HG03565 (cell line): ENCODE results near the gene GGA1.

ENCODE experiments used
- ATAC-seq: cut with Tn5 transposase; IDR thresholded peaks from one replicate; pipeline ENCODE4 v1.9.1; 2021; ENCODE audit warnings: mild to moderate bottlenecking, moderate library complexity; ENCODE audit not compliant: unreplicated experiment

GGA1 gene

GRCh38 chr22:37608477-37609239 lies at the start of gene GGA1:
Gene GGA1, plus strand, starts transcription at chr22:37608834. Its CDS starts 27 bp downstream, at chr22:37608861.
- peak; percentile 61 for ATAC-seq

GRCh38 chr22:37559521-37559900 lies 49.1 kb upstream of the GGA1 start:
- ATAC-seq, result no peak

GRCh38 chr22:37559901-37560607 lies 48.6 kb upstream of the GGA1 start, which contains the start of gene CDC42EP1:
Gene CDC42EP1, plus strand, starts transcription at chr22:37560480. Its CDS starts 5,870 bp downstream, at chr22:37566350.
- ATAC-seq, result no peak

GRCh38 chr22:37560608-37561211 lies 47.9 kb upstream of the GGA1 start:
- ATAC-seq, result no peak

- ATAC-seq, result no peak
Measured at GRCh38 chr22:37561212-37562048, 47.2 kb upstream of the GGA1 start.

GRCh38 chr22:37562049-37562875 lies 46.4 kb upstream of the GGA1 start:
- no peak for ATAC-seq

GRCh38 chr22:37563153-37564081 lies 45.2 kb upstream of the GGA1 start:
- no peak for ATAC-seq

DNA sequence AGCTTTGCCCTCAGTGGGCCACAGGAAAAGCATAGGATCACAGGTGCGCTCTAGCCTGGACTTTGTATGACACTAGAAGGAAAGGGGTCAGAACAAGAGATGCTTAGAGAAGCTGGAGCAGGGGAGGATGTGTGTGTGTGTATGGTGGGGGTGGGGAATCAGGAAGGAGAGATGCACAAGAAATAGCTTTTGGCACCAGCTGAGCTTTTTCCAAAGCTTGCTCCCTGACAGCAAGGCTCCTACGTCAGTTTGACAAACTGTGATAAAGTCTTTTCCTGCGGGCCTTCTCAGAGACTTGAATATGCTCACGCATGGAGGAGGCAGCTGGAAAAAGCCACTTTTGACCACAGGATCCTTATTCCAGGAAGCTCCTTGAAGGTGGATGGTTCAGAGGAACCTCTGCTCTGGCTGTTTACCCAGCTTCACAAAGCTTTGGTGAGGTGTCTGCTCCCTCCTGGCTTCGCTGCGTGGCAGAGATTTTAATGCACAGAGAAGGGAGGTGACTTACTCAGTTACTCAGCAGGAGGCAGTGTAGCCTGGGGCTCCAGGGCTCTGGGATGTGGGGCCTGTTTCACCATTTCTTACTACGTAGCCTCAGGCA lies 44.4 kb upstream of the GGA1 start:
- no peak for ATAC-seq

DNA sequence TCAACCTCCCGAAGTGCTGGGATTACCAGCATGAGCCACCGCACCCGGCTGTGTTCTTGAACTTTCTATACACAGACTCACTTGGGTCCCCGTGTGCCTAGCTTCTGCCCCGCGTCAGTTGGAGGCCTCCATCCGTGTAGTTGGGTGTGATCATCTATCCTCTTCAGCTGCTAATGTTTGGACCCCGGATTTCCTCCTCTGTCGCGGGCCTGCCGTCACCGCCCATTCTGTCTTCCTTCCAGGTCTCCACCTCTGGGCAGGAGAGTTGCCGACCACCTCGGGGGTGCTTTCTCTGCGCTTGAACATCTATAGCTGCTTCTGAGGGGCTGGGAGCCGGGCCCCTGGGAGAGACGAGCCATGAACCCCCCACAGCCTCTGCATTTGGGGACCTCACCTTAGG lies 42.8 kb upstream of the GGA1 start:
- ATAC-seq, result no peak

DNA sequence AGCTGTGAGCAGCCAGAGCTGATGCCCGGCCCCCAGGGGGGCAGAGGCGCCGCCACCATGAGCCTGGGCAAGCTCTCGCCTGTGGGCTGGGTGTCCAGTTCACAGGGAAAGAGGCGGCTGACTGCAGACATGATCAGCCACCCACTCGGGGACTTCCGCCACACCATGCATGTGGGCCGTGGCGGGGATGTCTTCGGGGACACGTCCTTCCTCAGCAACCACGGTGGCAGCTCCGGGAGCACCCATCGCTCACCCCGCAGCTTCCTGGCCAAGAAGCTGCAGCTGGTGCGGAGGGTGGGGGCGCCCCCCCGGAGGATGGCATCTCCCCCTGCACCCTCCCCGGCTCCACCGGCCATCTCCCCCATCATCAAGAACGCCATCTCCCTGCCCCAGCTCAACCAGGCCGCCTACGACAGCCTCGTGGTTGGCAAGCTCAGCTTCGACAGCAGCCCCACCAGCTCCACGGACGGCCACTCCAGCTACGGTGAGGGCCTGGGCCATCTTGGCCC lies 42.3 kb upstream of the GGA1 start:
- no peak for ATAC-seq

DNA sequence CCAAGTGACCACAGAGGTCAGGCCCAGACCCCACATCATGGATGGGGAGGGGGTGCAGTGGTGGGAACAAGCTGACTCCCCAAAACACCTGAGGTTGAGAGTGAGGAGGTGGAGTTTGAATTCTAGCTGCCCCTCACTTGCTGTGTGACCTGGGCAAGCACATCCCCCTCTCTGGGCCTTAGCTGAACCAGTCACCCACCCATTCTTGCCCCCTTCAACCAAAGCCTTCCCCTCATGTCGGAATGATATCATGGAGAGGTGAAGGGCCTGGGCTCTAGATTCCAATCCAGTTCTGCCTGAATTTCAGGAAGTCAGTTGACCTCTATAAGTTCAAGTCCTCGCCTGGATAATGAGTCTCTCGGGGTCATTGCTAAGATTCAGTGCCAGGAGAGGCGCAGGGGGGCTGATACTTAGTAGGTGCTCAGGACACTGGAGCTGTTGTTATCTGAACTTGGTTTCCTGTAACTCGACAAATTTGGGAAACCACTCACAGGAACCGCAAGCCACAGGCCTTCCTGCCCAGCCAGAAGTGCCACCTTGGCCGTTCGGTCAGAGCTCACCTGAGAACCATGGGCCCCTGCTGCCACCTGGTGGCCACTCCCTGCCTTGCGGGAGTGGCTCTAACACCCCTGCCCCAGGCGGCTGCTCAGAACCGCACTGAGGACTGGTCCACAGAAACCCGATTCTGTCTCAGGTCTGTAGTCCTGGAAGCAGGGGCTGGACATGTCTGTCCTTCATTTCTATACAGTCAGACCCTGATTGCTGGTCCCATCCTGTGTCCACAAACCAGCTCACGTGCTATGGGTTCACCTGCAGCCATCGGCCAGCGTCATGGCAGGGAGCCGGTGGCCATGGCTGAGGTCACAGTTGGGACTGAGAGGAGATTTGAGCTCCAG lies 41.5 kb upstream of the GGA1 start:
- ATAC-seq, result no peak

- ATAC-seq, result no peak
Measured at GRCh38 chr22:37568012-37568411, 40.6 kb upstream of the GGA1 start.

DNA sequence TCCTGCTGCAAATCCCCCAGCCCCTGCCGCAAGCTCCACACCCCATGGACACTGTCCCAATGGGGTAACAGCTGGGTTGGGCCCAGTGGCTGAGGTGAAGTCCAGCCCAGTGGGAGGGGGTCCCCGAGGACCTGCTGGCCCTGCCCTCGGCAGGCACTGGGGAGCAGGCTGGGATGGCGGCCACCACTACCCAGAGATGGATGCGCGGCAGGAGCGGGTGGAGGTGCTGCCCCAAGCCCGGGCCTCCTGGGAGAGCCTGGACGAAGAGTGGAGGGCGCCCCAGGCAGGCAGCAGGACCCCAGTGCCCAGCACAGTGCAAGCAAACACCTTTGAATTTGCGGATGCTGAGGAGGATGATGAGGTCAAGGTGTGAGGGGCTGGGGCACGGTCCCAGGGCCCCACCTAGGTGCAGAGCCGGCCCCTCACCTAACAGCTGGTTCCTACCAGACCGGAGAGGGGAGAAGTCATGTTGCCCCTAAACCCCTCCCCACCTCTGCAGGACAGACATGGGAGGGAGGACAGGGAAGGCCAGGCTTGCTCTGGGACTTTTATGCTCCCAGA lies 40.1 kb upstream of the GGA1 start:
- no peak for ATAC-seq

DNA sequence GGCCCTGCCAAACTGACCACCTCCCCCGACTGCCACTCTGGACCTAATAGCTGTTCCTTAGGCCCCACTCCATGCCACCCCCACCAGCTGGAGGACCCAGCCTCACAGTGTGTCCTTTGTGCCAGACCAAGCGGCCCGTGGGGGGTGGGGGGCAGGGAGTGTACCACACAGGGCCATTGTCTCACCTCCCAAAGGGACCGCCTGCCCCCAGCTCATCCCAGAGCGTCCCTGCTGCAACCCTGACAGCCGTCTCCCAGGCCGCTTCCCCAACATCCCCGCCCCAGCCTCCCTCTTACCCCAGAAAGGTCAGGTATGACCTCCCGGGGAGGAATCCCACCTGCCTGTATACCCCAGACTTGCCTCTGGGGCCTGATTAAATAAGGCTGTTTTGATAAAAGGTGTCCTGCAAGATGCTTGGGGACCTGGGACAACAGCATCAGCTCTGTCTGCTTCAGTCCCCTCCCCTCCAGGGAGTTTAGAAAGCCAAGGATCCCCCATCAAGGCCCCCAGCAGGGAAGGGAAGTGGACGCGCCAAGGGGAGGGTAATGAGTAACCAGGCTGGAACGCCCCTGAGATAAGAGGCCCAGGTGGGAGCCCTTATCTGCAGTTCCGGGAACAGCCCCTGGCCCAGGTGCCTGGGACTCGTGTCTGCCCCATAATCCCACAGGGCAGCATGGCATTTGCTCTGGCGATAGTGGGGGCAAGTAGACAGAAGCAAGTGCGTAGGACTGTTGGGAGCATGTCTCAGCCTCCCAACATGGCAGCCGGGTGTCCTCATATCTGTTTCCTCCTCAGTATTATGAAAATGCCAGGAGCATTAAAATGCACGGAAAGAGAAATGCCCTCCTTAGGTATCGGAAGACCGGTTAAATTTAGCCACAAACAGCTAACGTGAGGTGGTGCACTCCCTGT lies 39.4 kb upstream of the GGA1 start:
- no peak for ATAC-seq

GRCh38 chr22:37569921-37570660 lies 38.5 kb upstream of the GGA1 start:
- no peak for ATAC-seq

DNA sequence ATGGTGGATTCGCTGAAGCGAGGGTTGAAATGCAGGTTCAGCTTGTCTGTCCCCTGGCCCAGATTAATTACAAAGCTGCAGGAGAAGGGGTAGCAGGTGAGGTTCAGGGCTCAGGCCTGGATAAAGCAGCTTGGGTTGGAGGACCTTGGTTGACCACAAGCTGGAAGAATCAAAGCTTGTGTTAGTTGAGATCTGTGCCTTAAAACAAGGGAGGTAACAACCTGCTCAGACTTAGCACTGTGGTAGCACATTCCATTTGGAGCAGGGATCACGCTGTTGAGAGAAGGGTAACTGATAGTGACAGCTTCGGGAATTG lies 38.0 kb upstream of the GGA1 start:
- ATAC-seq, result no peak
